SK-N-SH (cell line): ENCODE measurements around the gene CENPL. TPM values are rescaled to one million over a fixed set of nuclear protein-coding genes. Genes with fewer than 3 reads are reported as not detected.

Experiments
- CTCF ChIA-PET: fragments of 300-600, 350-600 bp; formaldehyde crosslinking; extraction: SDS; loops from one replicate; lab custom pipeline; 2021; lab: Yijun Ruan, JAX
- POLR2A ChIA-PET: fragments of 350-600 bp; sonication (Branson Sonifier 250); formaldehyde crosslinking; extraction: SDS; loops from one replicate; lab custom pipeline; 2020; ENCODE audit warnings: antibody characterized with exemption, inconsistent platforms; lab: Yijun Ruan, JAX
- DNase-seq: peaks from one replicate; pipeline ENCODE4 v3.0.0; 2012
- H2AFZ ChIP-seq: fragments of 200-600 bp; sonication (generic); 2 replicates; pipeline ENCODE4 v1.8.1; 2016; ENCODE audit warnings: antibody characterized with exemption, mild to moderate bottlenecking, low read depth
- H3F3A ChIP-seq: fragments of 200-600 bp; sonication (generic); replicated peaks from 2 replicates; pipeline ENCODE3; 2016; ENCODE audit warnings: antibody characterized with exemption, mild to moderate bottlenecking; ENCODE audit not compliant: insufficient read depth
- H3K27ac ChIP-seq, 2 experiments: fragments of 200-500 bp in 1 of 2; fragments of 200-600 bp in 1 of 2; sonication (Bioruptor generic) in 1 of 2; sonication (generic), shearing (Covaris generic) in 1 of 2; 2 replicates each; pipeline versions ENCODE4 v1.5.1 to v1.6.1; 2014 to 2016; ENCODE audit warnings: low read depth in 2 of 2, inconsistent platforms in 1 of 2, low read length in 1 of 2, mild to moderate bottlenecking in 1 of 2, mixed read lengths in 1 of 2
- H3K27me3 ChIP-seq: fragments of 200-600 bp; sonication (generic), shearing (Covaris generic); 2 replicates; pipeline ENCODE4 v1.6.1; 2016; ENCODE audit warnings: mixed run types; ENCODE audit not compliant: insufficient read depth
- H3K36me3 ChIP-seq, 2 experiments: fragments of 200-500 bp in 1 of 2; fragments of 200-600 bp in 1 of 2; sonication (Bioruptor generic) in 1 of 2; sonication (generic) in 1 of 2; replicated peaks in 1 of 2; 2 replicates each; pipeline versions ENCODE3 to v1.5.1; 2014 to 2016; ENCODE audit warnings: low read length in 1 of 2, mild to moderate bottlenecking in 1 of 2; ENCODE audit not compliant: insufficient read depth in 2 of 2, control insufficient read depth in 1 of 2
- H3K4me1 ChIP-seq, 2 experiments: fragments of 200-500 bp in 1 of 2; fragments of 200-600 bp in 1 of 2; sonication (Bioruptor generic) in 1 of 2; sonication (generic), shearing (Covaris generic) in 1 of 2; 2 replicates each; pipeline versions ENCODE4 v1.5.1 to v1.6.1; 2014 to 2016; ENCODE audit warnings: low read depth in 1 of 2, low read length in 1 of 2, mixed run types in 1 of 2; ENCODE audit not compliant: insufficient read depth in 2 of 2, control insufficient read depth in 1 of 2
- H3K4me2 ChIP-seq: fragments of 200-600 bp; sonication (generic), shearing (Covaris generic); 2 replicates; pipeline ENCODE4 v1.6.1; 2017; ENCODE audit warnings: mixed run types
- H3K4me3 ChIP-seq, 2 experiments: fragments of 200-500 bp in 1 of 2; fragments of 200-600 bp in 1 of 2; sonication (Bioruptor generic) in 1 of 2; sonication (generic), shearing (Covaris generic) in 1 of 2; 2 replicates each; pipeline versions ENCODE4 v1.5.1 to v1.8.1; 2014 to 2016; ENCODE audit warnings: low read depth in 2 of 2, inconsistent platforms in 1 of 2, low read length in 1 of 2, mild to moderate bottlenecking in 1 of 2, mixed read lengths in 1 of 2, moderate library complexity in 1 of 2
- H3K79me2 ChIP-seq: fragments of 200-600 bp; sonication (generic); 2 replicates; pipeline ENCODE4 v1.8.1; 2017; ENCODE audit warnings: mild to moderate bottlenecking; ENCODE audit not compliant: insufficient read depth
- H3K9ac ChIP-seq: fragments of 200-600 bp; sonication (generic); 2 replicates; pipeline ENCODE4 v1.6.1; 2017; ENCODE audit warnings: mixed run types
- H3K9me2 ChIP-seq: fragments of 200-600 bp; sonication (generic); 2 replicates; pipeline ENCODE4 v1.6.1; 2017; ENCODE audit warnings: mixed run types
- H3K9me3 ChIP-seq: fragments of 200-600 bp; sonication (generic); 2 replicates; pipeline ENCODE4 v1.6.1; 2017; ENCODE audit warnings: mixed run types, mild to moderate bottlenecking, moderate library complexity
- H4K20me1 ChIP-seq: fragments of 200-600 bp; sonication (generic); 2 replicates; pipeline ENCODE4 v1.6.1; 2017; ENCODE audit warnings: mild to moderate bottlenecking, mixed run types; ENCODE audit not compliant: insufficient read depth
- ELF1 ChIP-seq: IDR thresholded peaks from 2 replicates; pipeline ENCODE4 v1.4.0; 2012
- EP300 ChIP-seq, 2 experiments: IDR thresholded peaks; 2 replicates each; pipeline versions ENCODE4 v1.4.0 to v1.6.1; 2012; ENCODE audit warnings: borderline replicate concordance in 1 of 2, low read depth in 1 of 2, low read length in 1 of 2
- EZH2phosphoT487 ChIP-seq: fragments of 200-600 bp; sonication (generic); IDR thresholded peaks from 2 replicates; pipeline ENCODE4 v1.6.1; 2017; ENCODE audit warnings: low read depth, mixed run types, mild to moderate bottlenecking, antibody characterized with exemption, moderate library complexity, borderline replicate concordance
- FOSL2 ChIP-seq: IDR thresholded peaks from 2 replicates; pipeline ENCODE4 v1.4.0; 2012; ENCODE audit warnings: low read depth, mild to moderate bottlenecking, moderate library complexity, borderline replicate concordance
- FOXJ3 ChIP-seq: sonication (generic); formaldehyde crosslinking; IDR thresholded peaks from 2 replicates; pipeline ENCODE4 v1.5.1; 2020; ENCODE audit warnings: mild to moderate bottlenecking, missing genetic modification reagents
- GATA2 ChIP-seq: sonication (generic); formaldehyde crosslinking; IDR thresholded peaks from 2 replicates; pipeline ENCODE4 v1.5.0; 2020; ENCODE audit warnings: mild to moderate bottlenecking, missing genetic modification reagents
- IRF3 ChIP-seq: fragments of 150-350 bp; IDR thresholded peaks from 2 replicates; pipeline ENCODE4 v1.6.1; 2016; ENCODE audit warnings: mild to moderate bottlenecking, low read depth, low read length
- JUND ChIP-seq: IDR thresholded peaks from 2 replicates; pipeline ENCODE4 v1.4.0; 2012
- MAX ChIP-seq: IDR thresholded peaks from 2 replicates; pipeline ENCODE4 v1.4.0; 2012; ENCODE audit warnings: low read depth
- MEF2A ChIP-seq: IDR thresholded peaks from 2 replicates; pipeline ENCODE4 v1.4.0; 2012; ENCODE audit warnings: low read depth, borderline replicate concordance
- NFIC ChIP-seq: IDR thresholded peaks from 2 replicates; pipeline ENCODE4 v1.4.0; 2012; ENCODE audit warnings: borderline replicate concordance
- NRF1 ChIP-seq: IDR thresholded peaks from 2 replicates; pipeline ENCODE4 v1.6.1; 2012; ENCODE audit warnings: low read depth, mild to moderate bottlenecking, low read length
- POLR2AphosphoS5 ChIP-seq: IDR thresholded peaks from 2 replicates; pipeline ENCODE4 v1.6.1; 2012; ENCODE audit warnings: low read depth, low read length
- RAD21 ChIP-seq: IDR thresholded peaks from 2 replicates; pipeline ENCODE4 v1.6.1; 2012; ENCODE audit warnings: mild to moderate bottlenecking, low read length
- REST ChIP-seq: IDR thresholded peaks from 2 replicates; pipeline ENCODE4 v1.6.1; 2012; ENCODE audit warnings: mild to moderate bottlenecking, low read depth, low read length, moderate library complexity
- RFX5 ChIP-seq: IDR thresholded peaks from 2 replicates; pipeline ENCODE4 v1.6.1; 2012; ENCODE audit warnings: mild to moderate bottlenecking, improper control_type of control experiment, low read length
- SIN3A ChIP-seq: IDR thresholded peaks from 2 replicates; pipeline ENCODE4 v1.6.1; 2012; ENCODE audit warnings: low read depth, mild to moderate bottlenecking, low read length, moderate library complexity, borderline replicate concordance
- SMC3 ChIP-seq: IDR thresholded peaks from 2 replicates; pipeline ENCODE4 v1.6.1; 2012; ENCODE audit warnings: low read depth, low read length, improper control_type of control experiment
- TAF1 ChIP-seq: IDR thresholded peaks from 2 replicates; pipeline ENCODE4 v1.6.1; 2012; ENCODE audit warnings: low read depth, mild to moderate bottlenecking, low read length, moderate library complexity, borderline replicate concordance
- USF1 ChIP-seq: IDR thresholded peaks from 2 replicates; pipeline ENCODE4 v1.4.0; 2012; ENCODE audit warnings: low read depth, borderline replicate concordance
- YY1 ChIP-seq: IDR thresholded peaks from 2 replicates; pipeline ENCODE4 v1.4.0; 2012; ENCODE audit warnings: low read depth, mild to moderate bottlenecking
- WGBS: methylation state at CpG from one replicate; pipeline ENCODE4 v1.1.6; 2017; ENCODE audit warnings: low lambda C conversion rate; 5-methylcytosine and 5-hydroxymethylcytosine counted together
- polyA plus RNA-seq, 3 experiments: library from polyadenylated mRNA; depleted of rRNA; stranded (reverse); fragments of >200 nt; gene quantifications; 2 replicates each; pipeline ENCODE4 v1.2.3, GENCODE V29; 2012
- TF ChIP-seq, protein P1 (sequence below): fragments of 150-350 bp; IDR thresholded peaks from 2 replicates; pipeline ENCODE4 v1.6.1; 2017; ENCODE audit warnings: antibody characterized with exemption, low read length, low read depth, borderline replicate concordance
- TF ChIP-seq, protein P2 (sequence below): IDR thresholded peaks from 2 replicates; pipeline ENCODE4 v1.4.0; 2012; ENCODE audit warnings: low read depth, borderline replicate concordance

The CENPL gene
- polyA plus RNA-seq, 1 of the 3 experiments (the other 2 are of a cell fraction): 4.0 TPM

GRCh38 chr1:173867753-173868265 is 43.1 kb upstream of the CENPL start, which contains the start of gene GAS5:
GAS5 (minus strand) TSS chr1:173867989.
- Histone ChIP-seq H3K4me1 (peaks cover 11 to 38% of the 10 kb centered on the region in 2 experiments; a peak in 3 of 4 replicates), H3K9ac (peak within 1 kb of the TSS; percentile 79), H3K27ac (peak within 1 kb of the TSS; percentile 74 to 97), H3K27me3 (no peaks in the 10 kb centered on the region), H3K36me3 (peaks cover 58 to 62% of the 10 kb centered on the region in 2 experiments), H3K9me2 (no peaks in the 10 kb centered on the region), H3K79me2 (peaks cover 42% of the 10 kb centered on the region), H3K4me3 (peak within 1 kb of the TSS; percentile 82 to 90), H2AFZ (peak within 1 kb of the TSS; percentile 67), H3K4me2 (peak within 1 kb of the TSS; percentile 79), H3K9me3 (no peaks in the 10 kb centered on the region), H4K20me1 (peaks cover 45% of the 10 kb centered on the region), H3F3A (peaks cover 61% of the 10 kb centered on the region)
- no peak for DNase-seq
- ChIA-PET CTCF (interaction anchor here (1.0 to 1.6 kb wide), 2 partner anchors 154 to 436 kb away, joined by 3 to 4 read pairs; partner anchors contain the start of gene RC3H1), POLR2A (interaction anchor here (0.6 to 2.5 kb wide), 25 partner anchors 8 to 390 kb away, joined by 3 to 14 read pairs (median 3); partner anchors contain the start of genes CENPL, DARS2, KLHL20 and RC3H1)
- 4% methylated on average over 23 of the region's 30 CpGs for WGBS
- TF ChIP-seq, protein P1, sequence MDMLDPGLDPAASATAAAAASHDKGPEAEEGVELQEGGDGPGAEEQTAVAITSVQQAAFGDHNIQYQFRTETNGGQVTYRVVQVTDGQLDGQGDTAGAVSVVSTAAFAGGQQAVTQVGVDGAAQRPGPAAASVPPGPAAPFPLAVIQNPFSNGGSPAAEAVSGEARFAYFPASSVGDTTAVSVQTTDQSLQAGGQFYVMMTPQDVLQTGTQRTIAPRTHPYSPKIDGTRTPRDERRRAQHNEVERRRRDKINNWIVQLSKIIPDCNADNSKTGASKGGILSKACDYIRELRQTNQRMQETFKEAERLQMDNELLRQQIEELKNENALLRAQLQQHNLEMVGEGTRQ: peak; percentile 75
- TF ChIP-seq POLR2AphosphoS5: peak; percentile 100
- peak; percentile 52; the same call in 1 of the 2 replicates for TF ChIP-seq REST
- TF ChIP-seq FOSL2: no peak
- TF ChIP-seq JUND: peak; percentile 18; the same call in 1 of the 2 replicates
- no peak for TF ChIP-seq EP300 (IDR thresholded peaks at IDR 0.05; ENCODE audit: borderline replicate concordance in 1 of 2, low read depth in 1 of 2, low read length in 1 of 2)
- TF ChIP-seq SMC3: no peak; the same call in 1 of the 2 replicates
- peak; percentile 99 for TF ChIP-seq TAF1
- TF ChIP-seq NFIC: no peak
- peak; percentile 88; the same call in 1 of the 2 replicates for TF ChIP-seq SIN3A
- TF ChIP-seq FOXJ3 (CRISPR knock-in tag): no peak
- no peak for TF ChIP-seq MEF2A
- TF ChIP-seq MAX: peak; percentile 89
- no peak for TF ChIP-seq IRF3
- TF ChIP-seq RFX5: peak; percentile 72
- TF ChIP-seq ELF1: no peak
- TF ChIP-seq USF1: peak; percentile 94
- no peak for TF ChIP-seq RAD21
- TF ChIP-seq, protein P2, sequence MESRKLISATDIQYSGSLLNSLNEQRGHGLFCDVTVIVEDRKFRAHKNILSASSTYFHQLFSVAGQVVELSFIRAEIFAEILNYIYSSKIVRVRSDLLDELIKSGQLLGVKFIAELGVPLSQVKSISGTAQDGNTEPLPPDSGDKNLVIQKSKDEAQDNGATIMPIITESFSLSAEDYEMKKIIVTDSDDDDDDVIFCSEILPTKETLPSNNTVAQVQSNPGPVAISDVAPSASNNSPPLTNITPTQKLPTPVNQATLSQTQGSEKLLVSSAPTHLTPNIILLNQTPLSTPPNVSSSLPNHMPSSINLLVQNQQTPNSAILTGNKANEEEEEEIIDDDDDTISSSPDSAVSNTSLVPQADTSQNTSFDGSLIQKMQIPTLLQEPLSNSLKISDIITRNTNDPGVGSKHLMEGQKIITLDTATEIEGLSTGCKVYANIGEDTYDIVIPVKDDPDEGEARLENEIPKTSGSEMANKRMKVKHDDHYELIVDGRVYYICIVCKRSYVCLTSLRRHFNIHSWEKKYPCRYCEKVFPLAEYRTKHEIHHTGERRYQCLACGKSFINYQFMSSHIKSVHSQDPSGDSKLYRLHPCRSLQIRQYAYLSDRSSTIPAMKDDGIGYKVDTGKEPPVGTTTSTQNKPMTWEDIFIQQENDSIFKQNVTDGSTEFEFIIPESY: no peak
- TF ChIP-seq YY1: peak; percentile 84
- TF ChIP-seq EZH2phosphoT487: no peak
- no peak for TF ChIP-seq GATA2 (CRISPR knock-in tag)
- no peak for TF ChIP-seq NRF1
